Measurements from ENCODE around the gene TNFRSF1A.

TNFRSF1A gene

GRCh38 chr12:6336079-6336888 lies 5.6 kb downstream of the TNFRSF1A start:
- peak; percentile 38 for DNase-seq

DNA sequence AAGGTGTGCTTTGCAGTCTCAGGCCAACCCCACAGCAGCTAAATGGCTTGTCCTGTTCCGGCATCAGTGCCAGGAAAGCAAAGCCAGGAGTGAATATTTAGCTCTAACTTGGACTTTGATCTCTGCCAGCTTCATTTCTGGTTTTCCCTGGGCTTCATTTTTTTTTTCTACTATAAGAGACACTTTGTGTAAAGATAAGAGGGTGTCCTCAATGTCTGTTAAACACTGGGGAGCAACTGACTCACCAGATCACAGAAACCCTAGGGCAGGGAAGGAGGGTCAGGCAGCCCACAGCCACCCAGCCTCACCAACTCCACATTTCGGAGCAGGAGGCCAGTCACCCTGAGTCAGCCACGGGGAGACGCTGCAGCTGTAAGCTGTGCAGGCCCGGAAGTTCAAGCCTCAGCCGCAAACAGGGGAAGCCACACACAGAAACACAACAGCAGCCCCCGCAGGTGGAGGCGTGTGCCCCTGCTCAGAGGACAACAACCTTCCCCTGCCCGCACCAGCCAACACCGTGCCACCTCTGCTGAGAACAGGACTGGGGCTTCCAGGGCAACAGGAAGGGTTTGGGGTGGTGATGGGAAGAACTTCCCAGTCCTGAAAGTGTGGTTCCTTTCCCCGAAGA lies 6.3 kb downstream of the TNFRSF1A start:
- DNase-seq: peak; percentile 79

GRCh38 chr12:6334940-6335450 lies 6.9 kb downstream of the TNFRSF1A start:
- DNase-seq: no peak

GRCh38 chr12:6334359-6334758 lies 7.5 kb downstream of the TNFRSF1A start:
- DNase-seq: no peak

GRCh38 chr12:6333566-6333965 lies 8.3 kb downstream of the TNFRSF1A start:
- no peak for DNase-seq

- DNase-seq: no peak
Measured at GRCh38 chr12:6333029-6333428, 8.8 kb downstream of the TNFRSF1A start.

DNA sequence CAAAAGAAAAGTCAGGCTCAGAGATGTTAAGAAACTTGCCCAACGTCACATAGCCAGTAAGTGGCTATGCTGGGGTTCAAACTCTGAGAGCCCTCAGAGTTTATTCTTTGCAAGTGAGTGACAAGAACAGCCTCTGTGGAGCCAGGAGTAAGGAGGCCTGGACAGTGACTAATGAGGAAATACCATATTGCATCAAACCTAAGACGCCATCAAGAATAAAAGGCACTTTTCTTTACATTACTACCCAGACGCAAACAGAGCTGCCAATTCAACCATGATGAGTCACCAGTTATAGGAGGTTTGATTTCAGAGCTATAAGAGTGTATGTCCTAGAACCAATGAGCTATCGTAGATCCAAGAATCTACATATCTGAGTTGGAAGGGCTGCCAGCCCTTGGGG lies 9.4 kb downstream of the TNFRSF1A start:
- DNase-seq: no peak

DNA sequence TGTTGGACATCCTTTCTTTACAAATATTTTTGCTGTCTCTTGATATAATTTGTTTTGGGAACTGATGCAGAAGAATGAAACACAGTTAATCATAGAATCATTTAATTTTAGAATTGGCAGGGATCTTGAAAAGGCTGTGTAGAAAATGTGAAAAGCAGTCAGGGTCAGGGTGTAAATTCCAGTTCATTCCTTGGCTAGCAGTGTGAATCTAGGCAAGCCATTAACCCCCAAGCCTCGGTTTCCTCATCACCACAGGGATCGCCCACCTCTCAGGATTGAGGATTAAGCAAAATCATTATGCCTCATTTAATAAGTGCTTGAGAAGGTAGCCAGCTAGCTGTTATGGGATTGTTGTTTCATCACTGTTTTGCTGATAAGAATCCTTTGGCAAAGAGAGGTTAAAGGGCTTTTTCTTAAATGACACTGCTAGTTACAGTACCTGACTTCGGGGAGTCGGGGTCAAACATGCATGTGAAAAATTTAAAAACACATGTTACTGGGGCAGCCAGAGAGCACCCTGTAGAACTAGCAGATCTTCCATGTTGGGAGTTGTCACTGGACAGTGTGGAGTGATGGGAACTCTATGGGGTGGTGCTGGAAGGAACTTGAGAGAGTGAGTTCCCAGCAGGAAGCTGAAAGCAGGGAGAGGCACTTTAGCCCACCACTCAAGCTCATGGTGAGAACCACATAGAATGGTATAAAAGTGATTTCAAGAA lies 10.7 kb downstream of the TNFRSF1A start:
- no peak for DNase-seq

DNA sequence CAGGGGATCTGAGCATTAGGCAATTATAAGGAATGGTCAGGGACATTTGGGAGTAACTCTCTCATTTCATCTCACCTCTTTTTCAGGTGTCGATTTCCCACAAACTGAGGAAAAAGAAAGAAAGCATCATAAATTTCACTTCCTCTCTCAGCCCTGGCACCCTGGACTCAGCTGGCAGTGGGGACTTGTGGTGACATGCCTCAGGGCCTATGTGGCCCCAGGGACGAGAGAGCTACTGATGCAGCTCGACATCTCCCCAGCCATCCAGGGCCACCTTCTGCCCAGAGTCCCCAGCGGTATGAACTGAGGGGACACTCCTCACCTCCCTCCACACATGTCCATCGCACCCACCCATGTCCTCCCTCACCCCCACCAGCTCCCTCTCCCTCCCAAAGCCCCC lies 11.7 kb downstream of the TNFRSF1A start:
- DNase-seq: no peak

DNA sequence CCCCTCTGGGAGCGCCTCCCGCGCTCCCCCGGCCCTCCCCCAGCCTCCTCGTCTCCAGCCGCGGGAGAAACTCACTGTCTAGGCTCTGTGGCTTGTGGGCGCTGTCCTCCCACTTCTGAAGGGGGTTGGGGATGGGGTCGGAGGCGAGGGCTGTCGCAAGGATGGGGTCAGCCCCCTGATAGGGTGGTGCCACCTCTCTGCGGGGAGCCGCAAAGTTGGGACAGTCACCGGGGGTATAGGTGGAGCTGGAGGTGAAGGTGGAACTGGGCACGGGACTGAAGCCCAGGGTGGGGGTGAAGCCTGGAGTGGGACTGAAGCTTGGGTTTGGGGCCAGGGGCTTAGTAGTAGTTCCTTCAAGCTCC lies 12.2 kb downstream of the TNFRSF1A start:
- no peak for DNase-seq

DNA sequence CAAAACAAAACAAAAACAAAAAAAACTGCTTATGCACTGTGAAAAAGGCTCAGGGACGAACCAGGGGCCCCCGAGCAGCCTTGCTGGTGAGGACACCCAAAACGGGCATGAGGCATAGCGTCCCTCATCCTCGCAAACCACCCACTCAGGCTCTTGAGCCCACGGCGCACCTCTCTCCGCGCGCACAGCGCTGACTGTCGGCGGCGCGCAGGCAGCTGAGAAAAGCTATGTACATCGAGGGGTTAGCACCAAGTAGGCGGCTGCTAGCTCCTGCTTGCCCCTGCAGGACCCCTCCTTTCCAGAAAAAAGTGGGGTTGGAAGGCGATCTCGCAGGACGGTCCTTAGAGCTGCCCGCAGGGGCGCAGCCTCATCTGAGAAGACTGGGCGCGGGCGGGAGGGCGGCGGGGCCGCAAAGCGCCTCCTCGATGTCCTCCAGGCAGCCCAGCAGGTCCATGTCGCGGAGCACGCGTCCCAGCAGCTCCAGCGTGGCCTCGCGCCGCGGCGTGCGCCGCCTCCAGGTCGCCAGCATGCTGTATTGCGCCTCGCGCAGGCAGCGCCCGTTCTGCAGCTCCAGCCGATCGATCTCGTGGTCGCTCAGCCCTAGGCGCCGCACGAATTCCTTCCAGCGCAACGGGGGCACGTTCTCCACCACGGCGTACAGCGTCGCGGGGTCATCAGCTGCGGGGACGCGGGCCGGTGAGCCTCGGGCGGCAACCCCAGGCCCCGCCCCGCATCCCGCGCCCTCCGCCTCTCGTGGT lies 12.8 kb downstream of the TNFRSF1A start:
- no peak for DNase-seq

- no peak for DNase-seq
Measured at GRCh38 chr12:6328045-6328779, 13.7 kb downstream of the TNFRSF1A start.

GRCh38 chr12:6327229-6328041 lies 14.4 kb downstream of the TNFRSF1A start:
- no peak for DNase-seq

GRCh38 chr12:6326316-6327228 lies 15.3 kb downstream of the TNFRSF1A start:
- no peak for DNase-seq

DNA sequence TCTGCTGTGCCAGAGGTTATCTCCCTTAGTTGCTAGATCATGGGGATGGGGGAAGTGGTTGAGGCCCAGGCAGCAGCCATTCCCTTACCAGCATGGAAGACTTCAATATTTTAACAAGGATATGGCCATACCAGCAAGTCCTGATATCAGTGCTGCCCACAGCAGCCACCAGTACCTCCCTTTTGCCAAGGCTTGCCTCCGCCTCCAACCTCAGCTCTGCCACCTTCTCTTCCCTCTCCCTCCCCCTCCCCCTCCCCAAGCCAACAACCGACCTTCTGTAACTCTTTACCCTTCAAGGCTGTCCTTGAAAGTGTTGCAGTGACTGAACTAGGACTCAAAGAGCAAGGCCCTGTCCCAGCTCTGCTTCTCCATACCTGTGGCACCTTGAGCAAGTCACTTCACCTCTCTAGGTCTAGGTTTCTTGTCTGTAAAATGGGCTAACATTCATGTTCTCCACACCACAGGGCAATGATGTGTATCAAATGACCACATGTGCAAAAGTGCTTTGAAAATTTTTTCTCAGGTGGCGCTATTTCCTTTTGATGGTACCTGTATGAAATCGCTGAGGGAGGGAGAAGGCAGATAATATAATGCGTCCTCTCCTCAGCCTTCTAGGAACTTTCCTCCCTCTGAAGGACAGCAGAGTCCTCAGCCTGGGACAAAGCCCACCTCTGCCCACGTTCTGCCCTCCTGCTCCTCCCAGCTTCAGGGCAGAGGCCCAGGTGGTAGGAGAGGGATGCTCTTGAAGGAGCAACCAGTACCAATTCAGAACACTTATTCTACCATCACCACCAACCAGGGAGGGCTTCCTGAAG lies 16.7 kb downstream of the TNFRSF1A start:
- DNase-seq: no peak

DNA sequence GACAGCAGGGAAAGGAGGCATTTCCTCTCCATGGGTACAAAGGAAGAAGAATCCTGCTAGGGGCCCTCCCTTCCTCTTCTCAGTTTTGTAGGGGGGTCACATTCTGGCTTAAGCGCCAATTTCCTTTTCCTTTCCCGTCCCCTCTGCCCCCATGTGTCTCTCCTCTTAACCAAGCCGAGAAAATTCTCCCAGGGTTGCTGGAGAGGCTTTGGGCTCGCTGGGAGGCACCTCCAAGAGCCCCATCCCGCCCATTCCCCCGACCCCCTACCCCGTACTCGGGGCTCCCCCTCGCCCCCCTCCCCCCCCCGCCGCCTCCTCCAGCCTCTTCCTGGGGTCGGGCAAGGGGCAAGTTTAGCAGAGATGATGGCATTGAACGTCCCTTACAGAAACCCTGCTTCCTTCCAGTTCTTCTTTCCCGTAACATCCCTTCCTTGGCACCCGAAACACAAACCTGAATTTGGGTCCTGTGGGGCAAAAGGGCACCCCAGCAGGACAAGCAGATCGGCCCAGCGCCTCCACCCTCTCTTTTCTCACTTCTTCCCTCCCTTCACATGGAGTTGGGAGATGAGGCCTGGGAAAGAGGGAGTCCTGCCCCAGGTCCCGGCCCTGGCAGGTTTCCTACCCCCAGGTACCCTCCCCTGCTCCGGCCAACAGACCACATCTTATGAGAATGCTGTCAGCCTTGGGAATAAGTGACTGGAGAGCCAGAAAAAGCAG lies 17.7 kb downstream of the TNFRSF1A start:
- no peak for DNase-seq

- DNase-seq: peak; percentile 26
Measured at GRCh38 chr12:6323340-6323994, 18.4 kb downstream of the TNFRSF1A start.

- no peak for DNase-seq
Measured at GRCh38 chr12:6322969-6323339, 18.9 kb downstream of the TNFRSF1A start.

All from activated effector memory CD4-positive, alpha-beta T cell treated with Interleukin-2 at 50 U/mL for 16 hours (primary cell).